ENCODE results near the gene PAK6.

The PAK6 gene

GRCh38 chr15:40325700-40326099, 86.8 kb downstream of the PAK6 start:
- TF ChIP-seq CTCF (IDR thresholded peaks at IDR 0.05; ENCODE audit: control extremely low read depth, extremely low read depth, low read depth, missing control alignments), result no peak
- DNase-seq (ENCODE audit: extremely low spot score), result no peak
- ChIA-PET POLR2A (no interaction called here), CTCF (interaction anchor here (1.5 to 8.9 kb wide), 9 partner anchors 9 to 52 kb away, joined by 4 to 222 read pairs (median 6); partner anchors contain the start of genes CCDC9B and PLCB2)
